ENCODE data around the gene CAMK1D. TPM values are rescaled to one million over a fixed set of nuclear protein-coding genes. Genes with fewer than 3 reads are reported as not detected.

CAMK1D gene
- polyA plus RNA-seq, 2 of the 4 experiments (the other 2 are of a cell fraction): 6.6 to 12.5 TPM

DNA sequence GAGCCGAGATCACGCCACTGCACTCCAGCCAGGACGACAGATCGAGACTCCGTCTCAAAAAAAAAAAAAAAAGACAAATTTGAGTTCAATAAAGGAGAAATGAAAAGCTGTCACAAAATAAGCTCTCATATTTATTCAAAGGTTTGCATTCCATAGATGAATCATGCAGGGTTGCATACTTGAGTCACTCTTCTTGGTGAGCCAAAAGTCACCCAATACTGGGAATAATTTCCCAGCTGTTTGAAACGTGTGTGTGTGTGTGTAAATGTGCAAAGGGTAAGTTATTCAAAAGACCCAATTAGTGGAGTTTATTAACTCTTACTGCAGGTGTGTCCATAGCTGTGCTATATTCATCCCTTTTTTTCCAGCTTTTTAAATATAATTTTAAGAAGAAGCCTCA, 354.5 kb downstream of the CAMK1D start:
- H3K4me3 ChIP-seq: no peak overlapping the region
- peak; percentile 54 for FAIRE-seq
- POLR2A ChIA-PET: interaction anchor here (0.7 kb wide), 1 partner anchor 49 kb away, joined by 4 read pairs; no protein-coding TSS in a partner anchor
- TF ChIP-seq, protein P1, sequence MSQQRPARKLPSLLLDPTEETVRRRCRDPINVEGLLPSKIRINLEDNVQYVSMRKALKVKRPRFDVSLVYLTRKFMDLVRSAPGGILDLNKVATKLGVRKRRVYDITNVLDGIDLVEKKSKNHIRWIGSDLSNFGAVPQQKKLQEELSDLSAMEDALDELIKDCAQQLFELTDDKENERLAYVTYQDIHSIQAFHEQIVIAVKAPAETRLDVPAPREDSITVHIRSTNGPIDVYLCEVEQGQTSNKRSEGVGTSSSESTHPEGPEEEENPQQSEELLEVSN (IDR thresholded peaks at IDR 0.05; ENCODE audit: borderline replicate concordance, low read depth): no peak
- no peak for TF ChIP-seq ESRRA (IDR thresholded peaks at IDR 0.05; ENCODE audit: borderline replicate concordance, low read length)
- TF ChIP-seq FOSL2 (IDR thresholded peaks at IDR 0.05): peak; percentile 95
- TF ChIP-seq FOSL2 (CRISPR knock-in tag; IDR thresholded peaks at IDR 0.05): peak; percentile 89
- TF ChIP-seq MAFK (IDR thresholded peaks at IDR 0.05; ENCODE audit: partially characterized antibody): no peak
- TF ChIP-seq, protein P2, sequence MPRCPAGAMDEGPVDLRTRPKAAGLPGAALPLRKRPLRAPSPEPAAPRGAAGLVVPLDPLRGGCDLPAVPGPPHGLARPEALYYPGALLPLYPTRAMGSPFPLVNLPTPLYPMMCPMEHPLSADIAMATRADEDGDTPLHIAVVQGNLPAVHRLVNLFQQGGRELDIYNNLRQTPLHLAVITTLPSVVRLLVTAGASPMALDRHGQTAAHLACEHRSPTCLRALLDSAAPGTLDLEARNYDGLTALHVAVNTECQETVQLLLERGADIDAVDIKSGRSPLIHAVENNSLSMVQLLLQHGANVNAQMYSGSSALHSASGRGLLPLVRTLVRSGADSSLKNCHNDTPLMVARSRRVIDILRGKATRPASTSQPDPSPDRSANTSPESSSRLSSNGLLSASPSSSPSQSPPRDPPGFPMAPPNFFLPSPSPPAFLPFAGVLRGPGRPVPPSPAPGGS (IDR thresholded peaks at IDR 0.05): peak; percentile 45; the same call in 1 of the 3 replicates
- peak; percentile 87 for TF ChIP-seq JUNB (IDR thresholded peaks at IDR 0.05)
- TF ChIP-seq GATA3 (IDR thresholded peaks at IDR 0.05; ENCODE audit: borderline replicate concordance): peak; percentile 77; the same call in 1 of the 2 replicates
- TF ChIP-seq NFE2L2 (conservative IDR thresholded peaks at IDR 0.05; ENCODE audit: low read length): no peak
- TF ChIP-seq CBX8 (IDR thresholded peaks at IDR 0.05): no peak
- TF ChIP-seq, protein P3, sequence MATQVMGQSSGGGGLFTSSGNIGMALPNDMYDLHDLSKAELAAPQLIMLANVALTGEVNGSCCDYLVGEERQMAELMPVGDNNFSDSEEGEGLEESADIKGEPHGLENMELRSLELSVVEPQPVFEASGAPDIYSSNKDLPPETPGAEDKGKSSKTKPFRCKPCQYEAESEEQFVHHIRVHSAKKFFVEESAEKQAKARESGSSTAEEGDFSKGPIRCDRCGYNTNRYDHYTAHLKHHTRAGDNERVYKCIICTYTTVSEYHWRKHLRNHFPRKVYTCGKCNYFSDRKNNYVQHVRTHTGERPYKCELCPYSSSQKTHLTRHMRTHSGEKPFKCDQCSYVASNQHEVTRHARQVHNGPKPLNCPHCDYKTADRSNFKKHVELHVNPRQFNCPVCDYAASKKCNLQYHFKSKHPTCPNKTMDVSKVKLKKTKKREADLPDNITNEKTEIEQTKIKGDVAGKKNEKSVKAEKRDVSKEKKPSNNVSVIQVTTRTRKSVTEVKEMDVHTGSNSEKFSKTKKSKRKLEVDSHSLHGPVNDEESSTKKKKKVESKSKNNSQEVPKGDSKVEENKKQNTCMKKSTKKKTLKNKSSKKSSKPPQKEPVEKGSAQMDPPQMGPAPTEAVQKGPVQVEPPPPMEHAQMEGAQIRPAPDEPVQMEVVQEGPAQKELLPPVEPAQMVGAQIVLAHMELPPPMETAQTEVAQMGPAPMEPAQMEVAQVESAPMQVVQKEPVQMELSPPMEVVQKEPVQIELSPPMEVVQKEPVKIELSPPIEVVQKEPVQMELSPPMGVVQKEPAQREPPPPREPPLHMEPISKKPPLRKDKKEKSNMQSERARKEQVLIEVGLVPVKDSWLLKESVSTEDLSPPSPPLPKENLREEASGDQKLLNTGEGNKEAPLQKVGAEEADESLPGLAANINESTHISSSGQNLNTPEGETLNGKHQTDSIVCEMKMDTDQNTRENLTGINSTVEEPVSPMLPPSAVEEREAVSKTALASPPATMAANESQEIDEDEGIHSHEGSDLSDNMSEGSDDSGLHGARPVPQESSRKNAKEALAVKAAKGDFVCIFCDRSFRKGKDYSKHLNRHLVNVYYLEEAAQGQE (IDR thresholded peaks at IDR 0.05): no peak
- TF ChIP-seq, protein P4, sequence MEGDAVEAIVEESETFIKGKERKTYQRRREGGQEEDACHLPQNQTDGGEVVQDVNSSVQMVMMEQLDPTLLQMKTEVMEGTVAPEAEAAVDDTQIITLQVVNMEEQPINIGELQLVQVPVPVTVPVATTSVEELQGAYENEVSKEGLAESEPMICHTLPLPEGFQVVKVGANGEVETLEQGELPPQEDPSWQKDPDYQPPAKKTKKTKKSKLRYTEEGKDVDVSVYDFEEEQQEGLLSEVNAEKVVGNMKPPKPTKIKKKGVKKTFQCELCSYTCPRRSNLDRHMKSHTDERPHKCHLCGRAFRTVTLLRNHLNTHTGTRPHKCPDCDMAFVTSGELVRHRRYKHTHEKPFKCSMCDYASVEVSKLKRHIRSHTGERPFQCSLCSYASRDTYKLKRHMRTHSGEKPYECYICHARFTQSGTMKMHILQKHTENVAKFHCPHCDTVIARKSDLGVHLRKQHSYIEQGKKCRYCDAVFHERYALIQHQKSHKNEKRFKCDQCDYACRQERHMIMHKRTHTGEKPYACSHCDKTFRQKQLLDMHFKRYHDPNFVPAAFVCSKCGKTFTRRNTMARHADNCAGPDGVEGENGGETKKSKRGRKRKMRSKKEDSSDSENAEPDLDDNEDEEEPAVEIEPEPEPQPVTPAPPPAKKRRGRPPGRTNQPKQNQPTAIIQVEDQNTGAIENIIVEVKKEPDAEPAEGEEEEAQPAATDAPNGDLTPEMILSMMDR (IDR thresholded peaks at IDR 0.05): no peak
- TF ChIP-seq TP53 (CRISPR knock-in tag; IDR thresholded peaks at IDR 0.05): no peak
- no peak for TF ChIP-seq HDAC2 (IDR thresholded peaks at IDR 0.05)
- no peak for TF ChIP-seq PHF8 (IDR thresholded peaks at IDR 0.05; ENCODE audit: borderline replicate concordance, low read depth)
- TF ChIP-seq ZFP36 (IDR thresholded peaks at IDR 0.05; ENCODE audit: borderline replicate concordance, partially characterized antibody): no peak
- TF ChIP-seq POLR2AphosphoS2 (conservative IDR thresholded peaks at IDR 0.05; ENCODE audit: low read length): no peak
- TF ChIP-seq RAD21 (conservative IDR thresholded peaks at IDR 0.05 in 1 of 2, IDR thresholded peaks at IDR 0.05 in 1 of 2): peak in 1 of 2 experiments; percentile 19; a peak in 1 of 5 replicates
- TF ChIP-seq KDM1A (IDR thresholded peaks at IDR 0.05; ENCODE audit: low read depth): no peak
- no peak for TF ChIP-seq FOSB (CRISPR knock-in tag; IDR thresholded peaks at IDR 0.05)
- no peak for TF ChIP-seq TFCP2L1 (CRISPR knock-in tag; IDR thresholded peaks at IDR 0.05)
- TF ChIP-seq CHD2 (IDR thresholded peaks at IDR 0.05; ENCODE audit: low read length, partially characterized antibody): no peak
- TF ChIP-seq ZSCAN20 (CRISPR knock-in tag; IDR thresholded peaks at IDR 0.05): no peak
- no peak for TF ChIP-seq NR3C1 (IDR thresholded peaks at IDR 0.05)
- peak in 1 of 2 experiments; percentile 58; a peak in 2 of 4 replicates for TF ChIP-seq CEBPB (IDR thresholded peaks at IDR 0.05)
- 0 out of 2 replicates have a peak, but pooled peaks have one; percentile 50 for TF ChIP-seq FOXS1 (CRISPR knock-in tag; IDR thresholded peaks at IDR 0.05)
- no peak for TF ChIP-seq HOXA7 (CRISPR knock-in tag; IDR thresholded peaks at IDR 0.05)
- no peak for TF ChIP-seq HEYL (CRISPR knock-in tag; IDR thresholded peaks at IDR 0.05)
- TF ChIP-seq EHMT2 (IDR thresholded peaks at IDR 0.05; ENCODE audit: low read depth): no peak
- no peak for TF ChIP-seq EHF (CRISPR knock-in tag; IDR thresholded peaks at IDR 0.05)
- no peak for TF ChIP-seq CBX2 (IDR thresholded peaks at IDR 0.05; ENCODE audit: borderline replicate concordance, low read depth)
- TF ChIP-seq, protein P5, sequence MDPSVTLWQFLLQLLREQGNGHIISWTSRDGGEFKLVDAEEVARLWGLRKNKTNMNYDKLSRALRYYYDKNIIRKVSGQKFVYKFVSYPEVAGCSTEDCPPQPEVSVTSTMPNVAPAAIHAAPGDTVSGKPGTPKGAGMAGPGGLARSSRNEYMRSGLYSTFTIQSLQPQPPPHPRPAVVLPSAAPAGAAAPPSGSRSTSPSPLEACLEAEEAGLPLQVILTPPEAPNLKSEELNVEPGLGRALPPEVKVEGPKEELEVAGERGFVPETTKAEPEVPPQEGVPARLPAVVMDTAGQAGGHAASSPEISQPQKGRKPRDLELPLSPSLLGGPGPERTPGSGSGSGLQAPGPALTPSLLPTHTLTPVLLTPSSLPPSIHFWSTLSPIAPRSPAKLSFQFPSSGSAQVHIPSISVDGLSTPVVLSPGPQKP (IDR thresholded peaks at IDR 0.05; ENCODE audit: low read depth, low read length): no peak
- TF ChIP-seq, protein P6, sequence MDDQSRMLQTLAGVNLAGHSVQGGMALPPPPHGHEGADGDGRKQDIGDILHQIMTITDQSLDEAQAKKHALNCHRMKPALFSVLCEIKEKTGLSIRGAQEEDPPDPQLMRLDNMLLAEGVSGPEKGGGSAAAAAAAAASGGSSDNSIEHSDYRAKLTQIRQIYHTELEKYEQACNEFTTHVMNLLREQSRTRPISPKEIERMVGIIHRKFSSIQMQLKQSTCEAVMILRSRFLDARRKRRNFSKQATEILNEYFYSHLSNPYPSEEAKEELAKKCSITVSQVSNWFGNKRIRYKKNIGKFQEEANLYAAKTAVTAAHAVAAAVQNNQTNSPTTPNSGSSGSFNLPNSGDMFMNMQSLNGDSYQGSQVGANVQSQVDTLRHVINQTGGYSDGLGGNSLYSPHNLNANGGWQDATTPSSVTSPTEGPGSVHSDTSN (IDR thresholded peaks at IDR 0.05): no peak
- TF ChIP-seq JUN (IDR thresholded peaks at IDR 0.05): no peak; a peak in 1 of 5 replicates

More for the DNA sequence above, 354.5 kb downstream of the CAMK1D start:
- Histone ChIP-seq H3K4me1 (peaks cover 75% of the 10 kb centered on the region), H3K27ac (peak overlapping the region; percentile 82 to 94), H3K9me3 (no peaks in the 10 kb centered on the region), H3K4me2 (peak overlapping the region; percentile 64)
- DNase-seq (ENCODE audit: low read depth in 1 of 2, low spot score in 1 of 2) (peak in 1 of 2 experiments; percentile 57), ATAC-seq (0 out of 6 replicates have a peak, but pooled peaks of 1 of the 2 experiments have one; percentile 17)
- CTCF ChIA-PET: interaction anchor here (0.6 to 1.8 kb wide), 7 partner anchors 8 to 439 kb away, joined by 3 to 10 read pairs (median 3); no protein-coding TSS in a partner anchor
- 18% methylated on average over 6 of the region's 6 CpGs for WGBS (ENCODE audit: missing lambda C conversion rate)
